IPS-18a (cell line): ENCODE results near the gene GPRC5A.

Source experiments
- H3K27ac ChIP-seq: one replicate; pipeline ENCODE4 v1.5.1; 2013; ENCODE audit warnings: low read length
- H3K27me3 ChIP-seq: one replicate; pipeline ENCODE4 v1.6.1; 2013; ENCODE audit warnings: mild to moderate bottlenecking, low read length; ENCODE audit not compliant: control insufficient read depth, insufficient read depth
- H3K36me3 ChIP-seq: one replicate; pipeline ENCODE4 v1.6.1; 2013; ENCODE audit warnings: low read depth, low read length; ENCODE audit not compliant: control insufficient read depth
- H3K4me1 ChIP-seq: one replicate; pipeline ENCODE4 v1.6.1; 2013; ENCODE audit warnings: low read depth, low read length; ENCODE audit not compliant: control insufficient read depth
- H3K4me3 ChIP-seq: one replicate; pipeline ENCODE4 v1.5.1; 2013; ENCODE audit warnings: low read length
- H3K9ac ChIP-seq: one replicate; pipeline ENCODE4 v1.6.1; 2013; ENCODE audit warnings: mild to moderate bottlenecking, low read length, moderate library complexity
- H3K9me3 ChIP-seq: one replicate; pipeline ENCODE4 v1.6.1; 2013; ENCODE audit warnings: low read depth, low read length; ENCODE audit not compliant: control insufficient read depth

The GPRC5A gene

GRCh38 chr12:12934556-12934955 lies 43.2 kb downstream of the GPRC5A start:
- Histone ChIP-seq H3K27ac (no peak overlapping the region), H3K36me3 (no peaks in the 10 kb centered on the region), H3K27me3 (no peaks in the 10 kb centered on the region), H3K4me3 (no peak overlapping the region), H3K9ac (no peak overlapping the region), H3K4me1 (no peaks in the 10 kb centered on the region), H3K9me3 (no peaks in the 10 kb centered on the region)

GRCh38 chr12:12936983-12937491 lies 45.7 kb downstream of the GPRC5A start:
- no peaks in the 10 kb centered on the region for H3K36me3 ChIP-seq
- no peak overlapping the region for H3K27ac ChIP-seq
- no peaks in the 10 kb centered on the region for H3K27me3 ChIP-seq
- no peaks in the 10 kb centered on the region for H3K9me3 ChIP-seq
- H3K9ac ChIP-seq = no peak overlapping the region
- H3K4me1 ChIP-seq = no peaks in the 10 kb centered on the region
- H3K4me3 ChIP-seq = no peak overlapping the region

GRCh38 chr12:12938541-12938940 lies 47.2 kb downstream of the GPRC5A start:
- Histone ChIP-seq H3K4me1 (no peaks in the 10 kb centered on the region), H3K4me3 (no peak overlapping the region), H3K9me3 (no peaks in the 10 kb centered on the region), H3K27ac (no peak overlapping the region), H3K27me3 (no peaks in the 10 kb centered on the region), H3K9ac (no peak overlapping the region), H3K36me3 (no peaks in the 10 kb centered on the region)

- no peaks in the 10 kb centered on the region for H3K27me3 ChIP-seq
- no peaks in the 10 kb centered on the region for H3K9me3 ChIP-seq
- no peak overlapping the region for H3K9ac ChIP-seq
- no peak overlapping the region for H3K4me3 ChIP-seq
- H3K36me3 ChIP-seq = no peaks in the 10 kb centered on the region
- no peaks in the 10 kb centered on the region for H3K4me1 ChIP-seq
- no peak overlapping the region for H3K27ac ChIP-seq
These were observed 48.5 kb downstream of the GPRC5A start for GRCh38 chr12:12939888-12940287.

GRCh38 chr12:12941450-12942350 lies 50.3 kb downstream of the GPRC5A start:
- Histone ChIP-seq H3K27me3 (no peaks in the 10 kb centered on the region), H3K4me1 (no peaks in the 10 kb centered on the region), H3K9me3 (no peaks in the 10 kb centered on the region), H3K27ac (no peak overlapping the region), H3K4me3 (no peak overlapping the region), H3K9ac (no peak overlapping the region), H3K36me3 (no peaks in the 10 kb centered on the region)

GRCh38 chr12:12943586-12944260 lies 52.4 kb downstream of the GPRC5A start:
- H3K4me1 ChIP-seq = no peaks in the 10 kb centered on the region
- H3K4me3 ChIP-seq = no peak overlapping the region
- no peaks in the 10 kb centered on the region for H3K27me3 ChIP-seq
- no peaks in the 10 kb centered on the region for H3K36me3 ChIP-seq
- H3K9ac ChIP-seq = no peak overlapping the region
- no peaks in the 10 kb centered on the region for H3K9me3 ChIP-seq
- no peak overlapping the region for H3K27ac ChIP-seq

GRCh38 chr12:12945591-12945990 lies 54.2 kb downstream of the GPRC5A start:
- Histone ChIP-seq H3K4me1 (no peaks in the 10 kb centered on the region), H3K27me3 (no peaks in the 10 kb centered on the region), H3K27ac (no peak overlapping the region), H3K4me3 (no peak overlapping the region), H3K9ac (no peak overlapping the region), H3K36me3 (no peaks in the 10 kb centered on the region), H3K9me3 (no peaks in the 10 kb centered on the region)

GRCh38 chr12:12946686-12947355 lies 55.5 kb downstream of the GPRC5A start:
- Histone ChIP-seq H3K9ac (no peak overlapping the region), H3K27ac (no peak overlapping the region), H3K4me1 (no peaks in the 10 kb centered on the region), H3K9me3 (no peaks in the 10 kb centered on the region), H3K27me3 (no peaks in the 10 kb centered on the region), H3K36me3 (no peaks in the 10 kb centered on the region), H3K4me3 (no peak overlapping the region)

GRCh38 chr12:12947902-12948301 lies 56.5 kb downstream of the GPRC5A start:
- Histone ChIP-seq H3K27me3 (no peaks in the 10 kb centered on the region), H3K9me3 (no peaks in the 10 kb centered on the region), H3K4me1 (no peaks in the 10 kb centered on the region), H3K4me3 (no peak overlapping the region), H3K27ac (no peak overlapping the region), H3K9ac (no peak overlapping the region), H3K36me3 (no peaks in the 10 kb centered on the region)

- Histone ChIP-seq H3K27me3 (no peaks in the 10 kb centered on the region), H3K4me1 (no peaks in the 10 kb centered on the region), H3K36me3 (no peaks in the 10 kb centered on the region), H3K9me3 (no peaks in the 10 kb centered on the region), H3K4me3 (no peak overlapping the region), H3K9ac (no peak overlapping the region), H3K27ac (no peak overlapping the region)
These were observed 60.1 kb downstream of the GPRC5A start for GRCh38 chr12:12951504-12951903.

- no peaks in the 10 kb centered on the region for H3K9me3 ChIP-seq
- no peaks in the 10 kb centered on the region for H3K36me3 ChIP-seq
- H3K4me1 ChIP-seq = no peaks in the 10 kb centered on the region
- H3K4me3 ChIP-seq = no peak within 1 kb of the TSS
- no peak within 1 kb of the TSS for H3K27ac ChIP-seq
- no peaks in the 10 kb centered on the region for H3K27me3 ChIP-seq
- no peak within 1 kb of the TSS for H3K9ac ChIP-seq
These were observed 60.7 kb downstream of the GPRC5A start, which contains the start of gene GPRC5D for GRCh38 chr12:12952036-12952435. Gene GPRC5D (minus strand): TSS chr12:12952170. CDS start chr12:12950384, 1,786 bp downstream.
